ENCODE data around the gene AGBL3.
"Not testable (repeated sequence)": the region's sequence is repeated elsewhere in the genome, so short reads cannot be mapped to it uniquely, and the experiment has no call there.

The AGBL3 gene

DNA sequence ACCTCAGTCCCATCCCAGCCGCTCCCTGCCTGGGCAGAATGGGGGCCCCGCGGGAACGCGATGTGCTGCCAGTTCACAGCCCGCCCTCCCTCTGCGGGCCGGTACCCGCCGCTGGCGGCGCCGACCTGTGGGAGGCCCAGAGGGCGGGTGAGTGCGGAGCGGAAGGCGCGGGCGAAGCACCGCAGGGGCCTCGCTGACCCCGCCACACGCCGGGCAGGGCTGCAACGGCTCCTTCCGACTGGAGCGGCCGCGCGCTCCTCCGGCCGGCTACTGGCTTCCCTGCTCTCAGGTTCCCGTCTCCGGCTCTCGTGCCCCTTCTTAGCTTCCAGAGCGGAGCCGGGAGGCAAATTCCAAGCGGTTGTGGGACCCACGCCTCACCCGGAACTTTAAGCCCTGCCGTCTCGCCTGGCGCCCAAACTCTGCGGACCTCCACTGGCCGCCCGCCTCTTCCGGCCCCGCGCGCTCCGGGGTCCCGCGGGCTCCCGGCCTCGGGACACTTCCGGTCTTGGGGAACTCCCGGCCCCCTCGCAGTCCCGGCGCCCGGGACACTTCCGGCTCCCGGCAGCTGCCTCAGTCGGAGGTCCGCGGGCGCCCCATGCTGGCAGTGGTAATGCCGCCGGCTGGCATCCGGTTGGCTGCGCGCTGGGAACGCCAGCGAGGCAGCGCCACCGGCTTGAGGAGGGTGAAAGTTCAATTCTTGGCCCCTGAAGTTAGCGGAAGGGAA is 184.1 kb downstream of the AGBL3 start, which contains the start of gene CYREN:
TSS of gene CYREN (minus strand) at position 434 of the 724 bp plus-strand sequence. CDS start 1,785 bp downstream, outside the sequence.
- H3K4me3 ChIP-seq (ENCODE audit: low read length) = peak within 1 kb of the TSS; percentile 81
- TF ChIP-seq, protein P1, sequence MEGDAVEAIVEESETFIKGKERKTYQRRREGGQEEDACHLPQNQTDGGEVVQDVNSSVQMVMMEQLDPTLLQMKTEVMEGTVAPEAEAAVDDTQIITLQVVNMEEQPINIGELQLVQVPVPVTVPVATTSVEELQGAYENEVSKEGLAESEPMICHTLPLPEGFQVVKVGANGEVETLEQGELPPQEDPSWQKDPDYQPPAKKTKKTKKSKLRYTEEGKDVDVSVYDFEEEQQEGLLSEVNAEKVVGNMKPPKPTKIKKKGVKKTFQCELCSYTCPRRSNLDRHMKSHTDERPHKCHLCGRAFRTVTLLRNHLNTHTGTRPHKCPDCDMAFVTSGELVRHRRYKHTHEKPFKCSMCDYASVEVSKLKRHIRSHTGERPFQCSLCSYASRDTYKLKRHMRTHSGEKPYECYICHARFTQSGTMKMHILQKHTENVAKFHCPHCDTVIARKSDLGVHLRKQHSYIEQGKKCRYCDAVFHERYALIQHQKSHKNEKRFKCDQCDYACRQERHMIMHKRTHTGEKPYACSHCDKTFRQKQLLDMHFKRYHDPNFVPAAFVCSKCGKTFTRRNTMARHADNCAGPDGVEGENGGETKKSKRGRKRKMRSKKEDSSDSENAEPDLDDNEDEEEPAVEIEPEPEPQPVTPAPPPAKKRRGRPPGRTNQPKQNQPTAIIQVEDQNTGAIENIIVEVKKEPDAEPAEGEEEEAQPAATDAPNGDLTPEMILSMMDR (conservative IDR thresholded peaks at IDR 0.05; ENCODE audit: low read length) = peak; percentile 58
- DNase-seq (ENCODE audit: low read depth) = peak; percentile 95

DNA sequence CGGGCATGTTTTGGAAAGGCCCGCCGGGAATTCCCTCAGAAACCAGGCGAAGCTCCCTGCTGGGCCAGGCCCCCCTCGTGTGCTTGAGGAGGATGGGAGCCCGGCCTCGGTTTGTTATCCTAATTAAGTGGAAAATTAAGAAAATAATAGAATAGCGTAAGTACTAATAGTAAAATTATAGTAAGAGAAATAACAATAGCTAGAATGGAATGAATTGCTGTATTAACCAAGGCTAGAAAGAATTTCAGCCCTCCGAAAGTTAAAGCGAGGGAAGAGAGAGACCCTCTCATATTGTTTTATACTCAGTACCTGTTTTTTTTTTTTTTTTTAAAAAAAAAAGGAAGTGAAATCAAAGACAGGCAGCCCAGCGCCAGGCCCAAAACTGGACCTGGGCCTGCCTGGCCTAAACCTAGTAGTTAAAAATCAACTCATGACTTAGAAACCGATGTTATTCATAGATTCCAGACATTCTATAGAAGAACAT is 184.7 kb downstream of the AGBL3 start:
- DNase-seq (ENCODE audit: low read depth) = not testable (repeated sequence)
- H3K4me3 ChIP-seq (ENCODE audit: low read length) = peak overlapping the region; percentile 81

DNA sequence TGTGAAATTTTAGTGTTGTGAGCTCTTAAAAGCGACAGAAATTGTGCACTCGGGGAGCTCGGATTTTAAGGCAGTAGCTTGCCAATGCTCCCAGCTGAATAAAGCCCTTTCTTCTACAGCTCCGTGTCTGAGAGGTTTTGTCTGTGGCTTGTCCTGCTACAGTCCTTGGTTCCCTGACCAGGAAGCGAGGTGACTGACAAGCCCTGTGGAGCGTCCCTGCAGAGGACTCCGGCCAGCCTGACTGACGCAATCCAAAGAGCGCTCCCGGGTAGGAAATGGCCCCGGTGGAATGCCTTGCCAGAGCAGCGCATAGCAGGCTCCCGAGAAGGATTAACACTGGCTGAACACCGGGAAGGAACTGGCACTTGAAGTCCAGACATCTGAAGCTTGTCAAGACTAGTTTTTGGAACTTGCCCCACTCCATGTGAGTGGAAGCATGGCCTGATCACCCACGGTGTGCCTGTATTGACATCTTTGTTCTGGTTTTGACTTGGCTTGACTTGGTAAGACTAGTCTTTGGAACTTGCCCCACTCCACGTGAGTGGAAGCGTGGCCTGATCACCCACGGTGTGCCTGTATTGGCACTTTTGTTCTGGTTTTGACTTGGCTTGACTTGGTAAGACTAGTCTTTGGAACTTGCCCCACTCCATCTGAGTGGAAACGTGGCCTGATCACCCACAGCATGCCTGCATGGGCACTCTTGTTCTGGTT is 185.4 kb downstream of the AGBL3 start:
- DNase-seq (ENCODE audit: low read depth) = peak; percentile 33
- not testable (repeated sequence) for H3K4me3 ChIP-seq (ENCODE audit: low read length)

DNA sequence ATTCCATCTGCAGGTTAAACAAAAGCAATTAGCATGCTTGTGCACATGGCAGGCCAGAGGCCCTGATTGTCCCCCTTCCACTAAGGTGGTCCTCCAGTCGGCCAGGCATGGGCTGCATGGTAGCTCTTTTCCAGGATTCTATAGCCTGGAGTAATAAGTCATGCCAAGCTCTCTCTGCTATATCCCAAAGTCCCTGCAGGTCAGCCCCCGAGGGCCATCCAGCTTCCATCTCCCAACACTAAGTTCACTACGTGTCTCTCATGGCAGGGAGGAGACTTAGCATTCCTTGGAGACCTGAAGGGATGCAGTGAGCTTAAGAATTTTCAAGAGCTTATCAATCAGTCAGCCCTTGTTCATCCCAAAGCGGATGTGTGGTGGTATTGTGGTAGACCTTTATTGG is 187.6 kb downstream of the AGBL3 start:
- DNase-seq (ENCODE audit: low read depth); H3K4me3 ChIP-seq (ENCODE audit: low read length): not testable (repeated sequence)

DNA sequence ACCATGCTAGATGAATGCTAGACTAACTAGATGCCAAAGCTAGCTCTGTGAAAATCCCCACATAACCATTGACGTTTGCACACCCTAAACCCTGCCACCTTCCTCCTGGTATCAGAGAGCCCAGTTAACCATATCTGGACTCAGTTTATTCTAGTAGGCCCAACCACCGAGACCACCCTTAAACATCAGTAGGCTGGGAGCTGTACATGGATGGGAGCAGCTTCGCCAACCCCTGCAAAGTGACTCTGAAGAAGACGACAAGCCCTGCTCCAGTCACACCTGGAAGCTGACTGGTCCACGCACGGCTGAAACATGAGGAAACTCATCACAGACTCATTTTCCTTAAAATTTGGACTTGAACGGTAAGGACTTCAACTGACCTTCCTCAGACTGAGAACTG is 188.6 kb downstream of the AGBL3 start:
- DNase-seq (ENCODE audit: low read depth) = no peak
- H3K4me3 ChIP-seq (ENCODE audit: low read length) = no peak overlapping the region
- TF ChIP-seq, protein P1 (conservative IDR thresholded peaks at IDR 0.05; ENCODE audit: low read length) = no peak

DNA sequence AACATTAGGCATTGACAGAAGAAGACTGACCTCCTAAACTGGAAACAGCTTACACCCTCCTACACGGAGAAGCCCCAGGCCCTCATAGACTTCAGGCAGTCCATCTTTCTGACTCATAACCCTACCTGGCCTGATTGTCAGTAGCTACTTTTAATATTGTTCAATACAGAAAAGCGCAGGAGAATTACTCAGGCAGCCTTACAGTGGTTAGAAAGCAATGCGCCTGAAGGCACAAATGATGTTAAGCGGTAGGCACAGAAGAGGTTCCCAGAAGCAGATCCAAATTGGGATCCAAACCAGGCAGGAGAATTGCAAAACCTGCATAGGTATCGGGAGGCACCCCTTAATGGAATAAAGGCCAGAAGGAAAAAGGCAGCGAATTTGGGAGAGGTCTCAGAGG is 189.6 kb downstream of the AGBL3 start:
- TF ChIP-seq, protein P1 (conservative IDR thresholded peaks at IDR 0.05; ENCODE audit: low read length) = no peak
- no peak for DNase-seq (ENCODE audit: low read depth)
- no peak overlapping the region for H3K4me3 ChIP-seq (ENCODE audit: low read length)

DNA sequence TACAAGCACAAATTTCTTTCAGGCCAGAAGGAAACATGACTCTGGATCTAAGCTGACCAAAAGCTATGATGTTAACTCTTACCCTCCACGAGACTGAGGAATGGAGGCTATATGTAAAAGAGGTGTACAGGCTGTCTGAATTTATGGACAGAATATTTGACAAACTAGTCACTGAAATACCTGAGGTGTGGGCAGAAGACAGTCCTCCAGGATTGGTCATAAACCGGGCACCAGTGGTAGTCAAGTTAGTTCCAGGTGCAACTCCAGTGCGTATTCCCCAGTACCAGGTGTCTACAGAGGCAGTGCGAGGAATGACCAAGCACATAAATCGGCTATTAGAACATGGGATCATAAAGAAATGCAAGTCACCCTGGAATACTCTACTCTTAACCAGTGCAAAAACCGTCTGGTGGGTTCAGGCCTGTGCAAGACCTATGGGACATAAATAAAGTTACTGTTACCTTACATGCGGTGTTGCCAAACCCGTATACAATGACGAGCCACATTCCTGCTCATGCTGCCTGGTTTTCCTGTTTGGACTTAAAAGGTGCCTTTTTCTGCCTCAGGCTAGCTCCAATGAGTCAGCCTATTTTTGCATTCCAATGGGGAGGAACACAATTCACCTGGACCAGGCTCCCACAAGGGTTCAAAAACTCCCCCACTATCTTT is 190.9 kb downstream of the AGBL3 start:
- no peak overlapping the region for H3K4me3 ChIP-seq (ENCODE audit: low read length)
- DNase-seq (ENCODE audit: low read depth) = no peak
- TF ChIP-seq, protein P1 (conservative IDR thresholded peaks at IDR 0.05; ENCODE audit: low read length) = no peak

DNA sequence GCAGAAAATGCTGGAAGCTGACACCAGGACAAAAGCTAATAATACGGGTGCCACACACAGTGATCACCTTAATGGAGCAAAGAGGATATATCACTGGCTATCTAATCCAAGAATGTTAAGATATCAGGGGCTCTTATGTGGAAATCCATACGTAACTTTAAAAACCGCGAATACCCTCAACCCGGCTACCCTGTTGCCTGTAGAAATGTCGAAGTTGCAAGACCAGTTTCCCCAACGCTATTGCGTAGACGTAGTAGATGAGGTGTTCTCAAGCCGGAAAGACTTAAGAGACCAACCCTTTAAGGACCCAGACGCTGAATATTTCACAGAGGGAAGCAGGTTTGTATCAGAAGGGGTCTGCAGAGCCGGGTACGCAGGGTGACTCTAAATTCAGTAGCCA is 192.1 kb downstream of the AGBL3 start:
- DNase-seq (ENCODE audit: low read depth) = no peak
- no peak overlapping the region for H3K4me3 ChIP-seq (ENCODE audit: low read length)
- TF ChIP-seq, protein P1 (conservative IDR thresholded peaks at IDR 0.05; ENCODE audit: low read length) = no peak

Measured in AG10803 (cell line).